Urinary bladder (tissue), 4 donors: ENCODE data around the gene THAP7. TPM values are rescaled to one million over a fixed set of nuclear protein-coding genes. Genes with fewer than 3 reads are reported as not detected.
"Not testable (repeated sequence)": the region's sequence is repeated elsewhere in the genome, so short reads cannot be mapped to it uniquely, and the experiment has no call there.

Source experiments
- DNase-seq: peaks from one replicate; pipeline ENCODE4 v3.0.0-alpha.2; 2015; ENCODE audit errors: extremely low spot score
- H3K27ac ChIP-seq: one replicate; pipeline ENCODE4 v1.5.1; 2013; ENCODE audit warnings: low read depth, mild to moderate bottlenecking, moderate library complexity
- H3K36me3 ChIP-seq: one replicate; pipeline ENCODE4 v1.6.1; 2013; ENCODE audit warnings: mild to moderate bottlenecking, moderate library complexity; ENCODE audit not compliant: insufficient read depth
- H3K4me1 ChIP-seq: one replicate; pipeline ENCODE4 v1.6.1; 2013; ENCODE audit warnings: mild to moderate bottlenecking, moderate library complexity; ENCODE audit not compliant: insufficient read depth
- H3K4me3 ChIP-seq: one replicate; pipeline ENCODE4 v1.5.1; 2013; ENCODE audit warnings: low read depth, low read length
- WGBS: extraction: QIAGEN DNeasy Blood & Tissue Kit; methylation state at CpG from one replicate; pipeline ENCODE4 v1.1.7; 2013; 5-methylcytosine and 5-hydroxymethylcytosine counted together
- polyA plus RNA-seq: library from polyadenylated mRNA; stranded (reverse); fragments of 200-250 nt; gene quantifications from one replicate; pipeline ENCODE4 v1.2.3, GENCODE V29; 2013
- total RNA-seq: library from RNA; depleted of rRNA; stranded (reverse); fragments of >200 nt; gene quantifications from one replicate; pipeline ENCODE4 v1.2.3, GENCODE V29; 2014
- donor health status: healthy with polysubstance abuse.
- donor health status: healthy.

The THAP7 gene
- total and polyA plus RNA-seq, 2 donors: 17.3 to 55.0 TPM

GRCh38 chr22:20978419-20978818, 23.5 kb downstream of the THAP7 start:
- 86% methylated on average over 2 of the region's 2 CpGs for WGBS
- Histone ChIP-seq H3K4me1 (no peaks in the 10 kb centered on the region), H3K36me3 (no peaks in the 10 kb centered on the region), H3K4me3 (no peak overlapping the region), H3K27ac (no peak overlapping the region)
- no peak for DNase-seq

GRCh38 chr22:20977516-20978170, 24.3 kb downstream of the THAP7 start:
- no peaks in the 10 kb centered on the region for H3K36me3 ChIP-seq
- no peak for DNase-seq
- no peaks in the 10 kb centered on the region for H3K4me1 ChIP-seq
- H3K27ac ChIP-seq: no peak overlapping the region
- WGBS: 90% methylated on average over 17 of the region's 17 CpGs
- no peak overlapping the region for H3K4me3 ChIP-seq

GRCh38 chr22:20977019-20977418, 24.9 kb downstream of the THAP7 start:
- H3K27ac ChIP-seq: no peak overlapping the region
- no peaks in the 10 kb centered on the region for H3K4me1 ChIP-seq
- H3K4me3 ChIP-seq: no peak overlapping the region
- 80% methylated on average over 11 of the region's 11 CpGs for WGBS
- DNase-seq: no peak
- no peaks in the 10 kb centered on the region for H3K36me3 ChIP-seq

GRCh38 chr22:20976291-20976877, 25.5 kb downstream of the THAP7 start:
- no peak overlapping the region for H3K27ac ChIP-seq
- WGBS: 84% methylated on average over 24 of the region's 24 CpGs
- H3K4me3 ChIP-seq: no peak overlapping the region
- DNase-seq: no peak
- H3K4me1 ChIP-seq: no peaks in the 10 kb centered on the region
- no peaks in the 10 kb centered on the region for H3K36me3 ChIP-seq

- DNase-seq: no peak
- WGBS: 81% methylated on average over 14 of the region's 14 CpGs
- H3K4me3 ChIP-seq: no peak overlapping the region
- no peak overlapping the region for H3K27ac ChIP-seq
- H3K4me1 ChIP-seq: no peaks in the 10 kb centered on the region
- H3K36me3 ChIP-seq: no peaks in the 10 kb centered on the region
Observed at GRCh38 chr22:20975541-20976290, 26.2 kb downstream of the THAP7 start.

GRCh38 chr22:20974336-20974955, 27.5 kb downstream of the THAP7 start:
- Histone ChIP-seq H3K4me1 (no peaks in the 10 kb centered on the region), H3K4me3 (no peak overlapping the region), H3K36me3 (no peaks in the 10 kb centered on the region), H3K27ac (no peak overlapping the region)
- no peak for DNase-seq
- WGBS: 76% methylated on average over 16 of the region's 16 CpGs

- no peaks in the 10 kb centered on the region for H3K4me1 ChIP-seq
- WGBS: 60% methylated on average over 21 of the region's 21 CpGs
- no peak overlapping the region for H3K27ac ChIP-seq
- DNase-seq: no peak
- no peak overlapping the region for H3K4me3 ChIP-seq
- H3K36me3 ChIP-seq: no peaks in the 10 kb centered on the region
Observed at GRCh38 chr22:20973634-20974286, 28.2 kb downstream of the THAP7 start.

GRCh38 chr22:20972933-20973577, 28.9 kb downstream of the THAP7 start:
- no peak overlapping the region for H3K27ac ChIP-seq
- H3K4me3 ChIP-seq: no peak overlapping the region
- no peaks in the 10 kb centered on the region for H3K36me3 ChIP-seq
- 68% methylated on average over 21 of the region's 21 CpGs for WGBS
- H3K4me1 ChIP-seq: no peaks in the 10 kb centered on the region
- DNase-seq: no peak

- H3K27ac ChIP-seq, H3K36me3 ChIP-seq, H3K4me3 ChIP-seq, H3K4me1 ChIP-seq, DNase-seq: not testable (repeated sequence)
- 82% methylated on average over 11 of the region's 11 CpGs for WGBS
Observed at GRCh38 chr22:20972014-20972694, 29.8 kb downstream of the THAP7 start.

- no peak overlapping the region for H3K4me3 ChIP-seq
- no peaks in the 10 kb centered on the region for H3K4me1 ChIP-seq
- 57% methylated on average over 4 of the region's 4 CpGs for WGBS
- no peak overlapping the region for H3K27ac ChIP-seq
- no peak for DNase-seq
- H3K36me3 ChIP-seq: no peaks in the 10 kb centered on the region
Observed at GRCh38 chr22:20970939-20971657, 30.8 kb downstream of the THAP7 start.

GRCh38 chr22:20968281-20968977, 33.5 kb downstream of the THAP7 start:
- no peaks in the 10 kb centered on the region for H3K4me1 ChIP-seq
- H3K36me3 ChIP-seq: no peaks in the 10 kb centered on the region
- 95% methylated on average over 7 of the region's 7 CpGs for WGBS
- no peak overlapping the region for H3K4me3 ChIP-seq
- DNase-seq: no peak
- no peak overlapping the region for H3K27ac ChIP-seq
